Measurements from ENCODE around the gene KRTAP5-5.
A peak's percentile ranks its signal among the peaks of the same experiment; 100 is the strongest.
"Not testable (repeated sequence)": the region's sequence is repeated elsewhere in the genome, so short reads cannot be mapped to it uniquely, and the experiment has no call there.

The KRTAP5-5 gene

GRCh38 chr11:1629326-1630185 is at the start of gene KRTAP5-5:
KRTAP5-5 (plus strand) TSS chr11:1629775; CDS start chr11:1629841, 66 bp downstream.
- DNase-seq = no peak

- DNase-seq = no peak
These were observed 47.6 kb upstream of the KRTAP5-5 start for GRCh38 chr11:1581976-1582375.

DNA sequence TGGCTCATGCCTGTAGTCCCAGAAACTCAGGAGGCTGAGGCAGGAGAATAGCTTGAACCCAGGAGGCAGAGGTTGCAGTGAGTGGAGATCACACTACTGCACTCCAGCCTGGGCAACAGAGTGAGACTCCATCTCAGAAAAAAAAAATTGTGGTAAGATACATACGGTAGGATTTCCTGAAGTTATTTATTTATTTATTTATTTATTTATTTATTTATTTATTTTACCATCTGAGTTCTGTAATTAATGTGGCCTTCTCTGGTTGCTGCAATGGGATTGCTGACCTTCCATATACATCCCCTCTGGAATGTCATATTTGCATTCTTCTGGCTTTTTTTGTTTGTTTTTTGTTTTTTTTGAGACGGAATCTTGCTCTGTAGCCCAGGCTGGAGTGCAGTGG is 46.7 kb upstream of the KRTAP5-5 start:
- not testable (repeated sequence) for DNase-seq

DNA sequence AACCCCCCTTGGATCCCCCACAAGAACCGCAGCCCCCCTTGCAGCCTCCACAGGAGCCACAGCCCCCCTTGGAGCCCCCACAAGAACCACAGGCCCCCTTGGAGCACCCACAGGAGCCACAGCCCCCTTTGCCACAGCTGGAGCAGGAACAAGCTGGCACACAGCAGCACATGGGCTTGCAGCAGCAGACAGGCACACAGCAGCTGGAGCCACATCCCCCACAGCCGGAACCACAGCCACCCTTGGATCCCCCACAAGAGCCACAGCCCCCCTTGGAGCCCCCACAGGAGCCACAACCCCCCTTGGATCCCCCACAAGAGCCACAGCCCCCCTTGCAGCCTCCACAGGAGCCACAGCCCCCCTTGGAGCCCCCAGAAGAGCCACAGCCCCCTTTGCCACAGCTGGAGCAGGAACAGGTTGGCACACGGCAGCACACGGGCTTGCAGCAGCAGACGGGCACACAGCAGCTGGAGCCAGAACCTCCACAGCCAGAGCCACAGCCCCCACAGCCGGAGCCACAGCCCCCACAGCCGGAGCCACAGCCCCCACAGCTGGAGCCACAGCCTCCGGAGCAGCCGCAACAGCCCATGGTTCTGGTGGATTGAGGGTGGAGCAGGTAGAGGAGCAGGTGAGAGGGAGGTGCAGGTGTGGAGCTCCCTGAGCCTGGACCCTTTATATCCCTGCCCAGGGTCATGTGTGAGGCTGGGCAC is 44.8 kb upstream of the KRTAP5-5 start, which contains the start of gene KRTAP5-1:
Gene KRTAP5-1, minus strand, starts transcription at position 623 of the 710 bp plus-strand sequence. Its CDS starts 34 bp downstream, at position 589.
- not testable (repeated sequence) for DNase-seq

DNA sequence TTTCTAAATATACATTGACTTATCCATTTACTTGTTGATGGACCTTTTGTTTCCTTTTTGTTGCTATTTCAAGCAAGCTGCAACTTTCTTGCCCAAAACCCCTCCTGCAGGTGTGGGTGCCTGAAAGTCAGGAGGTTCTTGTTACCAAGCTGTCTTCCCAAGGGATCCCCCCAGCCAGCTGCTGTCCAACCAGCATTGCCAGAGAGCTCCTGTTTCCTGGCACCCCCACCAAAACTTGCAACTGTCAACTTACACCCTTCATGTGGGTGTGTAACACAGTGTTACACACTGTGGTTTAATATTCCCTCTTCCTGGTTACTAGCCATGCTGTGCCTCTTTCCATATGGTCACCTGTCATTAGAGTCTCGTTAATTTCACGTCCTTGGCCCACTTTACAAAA is 42.9 kb upstream of the KRTAP5-5 start:
- no peak for DNase-seq

DNA sequence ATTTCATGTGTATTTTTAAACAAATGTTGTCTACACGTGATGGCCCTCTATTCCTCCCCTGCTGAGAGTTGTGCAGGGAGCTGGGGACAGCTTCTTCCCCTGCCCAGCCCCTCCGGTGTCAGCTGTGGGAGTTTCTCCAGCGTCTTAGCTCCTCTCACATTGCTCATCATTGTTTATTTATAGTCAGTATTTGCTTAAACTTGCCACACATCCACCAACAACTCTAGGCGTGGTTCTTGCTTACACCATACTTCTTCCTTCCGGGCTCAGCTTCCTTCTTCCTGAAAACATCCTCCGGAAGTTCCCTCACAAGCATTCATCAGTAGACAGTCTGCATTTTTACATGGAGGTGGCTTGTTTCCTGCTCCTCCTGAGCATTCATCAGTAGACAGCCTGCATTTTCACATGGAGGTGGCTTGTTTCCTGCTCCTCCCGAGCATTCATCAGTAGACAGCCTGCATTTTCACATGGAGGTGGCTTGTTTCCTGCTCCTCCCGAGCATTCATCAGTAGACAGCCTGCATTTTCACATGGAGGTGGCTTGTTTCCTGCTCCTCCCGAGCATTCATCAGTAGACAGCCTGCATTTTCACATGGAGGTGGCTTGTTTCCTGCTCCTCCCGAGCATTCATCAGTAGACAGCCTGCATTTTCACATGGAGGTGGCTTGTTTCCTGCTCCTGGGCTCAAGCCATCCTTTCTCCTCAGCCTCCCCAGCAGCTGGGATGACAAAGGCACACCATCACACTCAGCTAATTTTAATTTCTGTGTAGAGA is 40.2 kb upstream of the KRTAP5-5 start:
- DNase-seq = not testable (repeated sequence)

GRCh38 chr11:1589996-1590395 is 39.6 kb upstream of the KRTAP5-5 start:
- DNase-seq = no peak

GRCh38 chr11:1592628-1593027 is 36.9 kb upstream of the KRTAP5-5 start:
- no peak for DNase-seq

DNA sequence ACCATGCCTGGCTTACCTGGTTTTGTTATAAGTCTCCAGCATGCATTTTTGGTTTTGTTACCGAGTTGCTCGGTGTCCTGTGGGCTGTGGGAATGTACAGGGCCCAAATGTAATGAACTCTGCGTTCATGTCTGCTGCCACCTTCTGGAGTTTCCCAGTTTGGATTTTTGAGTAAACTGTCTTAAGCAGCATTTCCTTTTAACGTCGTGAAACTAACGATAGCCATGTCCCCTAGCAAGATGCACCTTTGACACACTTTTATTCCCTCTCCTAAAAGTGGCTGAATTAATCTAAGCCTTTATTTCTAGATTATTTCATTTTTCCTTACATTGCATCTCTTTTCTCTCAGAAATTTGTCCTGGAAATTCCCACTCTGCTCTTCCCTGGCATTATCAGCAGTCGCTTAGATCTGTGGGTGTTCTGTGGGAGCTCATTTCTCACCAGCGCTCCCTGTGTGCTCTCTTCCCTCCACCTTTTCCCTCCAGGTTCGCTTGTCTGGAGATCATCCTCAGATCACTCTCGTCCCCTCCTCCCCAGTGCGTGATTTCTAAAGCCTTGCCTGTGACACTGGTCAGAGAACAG is 33.5 kb upstream of the KRTAP5-5 start:
- DNase-seq = not testable (repeated sequence)

- peak in 1 of 2 experiments; percentile 53 for DNase-seq
These were observed 32.9 kb upstream of the KRTAP5-5 start for GRCh38 chr11:1596576-1597121.

- DNase-seq = no peak
These were observed 32.1 kb upstream of the KRTAP5-5 start for GRCh38 chr11:1597331-1597993.

GRCh38 chr11:1597994-1598380 is 31.6 kb upstream of the KRTAP5-5 start, which contains the start of gene KRTAP5-2:
KRTAP5-2 (minus strand) TSS chr11:1598294; CDS start chr11:1598250, 44 bp downstream.
- DNase-seq = no peak

DNA sequence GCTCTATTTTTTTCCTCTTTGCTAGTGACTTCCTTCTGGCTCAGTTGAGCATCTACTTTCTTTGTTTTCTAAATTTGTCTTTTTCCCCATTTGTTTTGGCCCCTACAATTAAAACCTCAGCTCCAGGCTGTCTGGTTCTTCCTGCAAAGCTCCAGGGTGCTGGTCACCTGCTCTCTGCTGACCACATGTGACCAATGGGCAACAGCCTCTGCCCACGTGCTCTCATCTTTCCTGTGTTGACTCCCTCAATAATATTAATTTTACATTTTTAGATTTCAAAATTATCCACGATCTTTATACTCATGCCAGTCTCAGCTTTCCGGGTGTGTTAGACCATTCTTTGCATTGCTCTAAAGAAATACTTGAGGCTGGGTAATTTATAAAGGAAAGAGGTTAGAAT is 31.2 kb upstream of the KRTAP5-5 start:
- DNase-seq = not testable (repeated sequence)

DNA sequence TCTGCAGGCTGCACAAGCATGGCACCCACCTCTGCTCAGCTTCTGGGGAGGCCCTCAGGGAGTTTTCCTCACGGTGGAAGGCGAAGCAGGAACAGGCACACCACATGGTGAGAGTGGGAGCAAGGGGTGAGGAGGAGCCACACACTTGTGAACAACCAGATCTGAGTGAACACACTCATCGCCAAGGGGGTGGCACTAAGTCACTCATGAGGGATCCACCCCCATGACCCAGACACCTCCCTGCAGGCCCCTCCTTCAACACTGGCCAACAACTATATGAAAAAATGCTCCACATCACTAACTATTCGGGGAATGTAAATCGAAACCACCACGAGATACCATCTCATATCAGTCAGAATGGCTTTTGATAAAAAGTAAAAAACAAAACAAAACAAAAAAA is 30.8 kb upstream of the KRTAP5-5 start:
- DNase-seq = no peak

- no peak for DNase-seq
These were observed 28.9 kb upstream of the KRTAP5-5 start for GRCh38 chr11:1600626-1601025.

DNA sequence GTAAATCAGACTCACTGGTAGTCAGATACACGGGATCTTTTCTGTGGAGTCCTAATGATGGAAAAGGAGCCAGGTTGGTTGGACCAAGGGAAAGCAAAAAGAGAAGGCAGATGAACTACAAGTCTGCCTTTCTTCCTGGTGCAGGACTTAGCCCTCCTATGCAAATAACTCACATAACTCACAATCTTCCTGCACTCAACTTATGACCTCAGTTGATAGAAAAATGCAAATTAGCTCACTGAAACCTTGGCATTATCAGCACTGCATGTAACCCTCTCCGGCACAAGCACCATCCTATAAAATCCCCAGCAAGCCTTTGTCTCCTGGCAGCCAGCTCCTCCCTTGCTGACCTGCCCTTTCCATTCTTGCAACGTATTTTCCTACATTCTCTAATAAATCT is 27.9 kb upstream of the KRTAP5-5 start:
- not testable (repeated sequence) for DNase-seq

GRCh38 chr11:1603629-1604028 is 25.9 kb upstream of the KRTAP5-5 start:
- no peak for DNase-seq

- no peak for DNase-seq
These were observed 25.4 kb upstream of the KRTAP5-5 start for GRCh38 chr11:1604181-1604580.

- no peak for DNase-seq
These were observed 24.9 kb upstream of the KRTAP5-5 start for GRCh38 chr11:1604711-1605110.

GRCh38 chr11:1605923-1606322 is 23.7 kb upstream of the KRTAP5-5 start:
- not testable (repeated sequence) for DNase-seq

- not testable (repeated sequence) for DNase-seq
These were observed 22.3 kb upstream of the KRTAP5-5 start for GRCh38 chr11:1607156-1607845.

Measured in cerebellar nuclear complex (tissue), 1 donor.